Measurements from ENCODE around the gene GPATCH3. TPM values are rescaled to one million over a fixed set of nuclear protein-coding genes. Genes with fewer than 3 reads are reported as not detected.

GPATCH3 gene
- total RNA-seq, 6 experiments from 2014 or later, result 8.6 to 12.0 (median 10.2) TPM

DNA sequence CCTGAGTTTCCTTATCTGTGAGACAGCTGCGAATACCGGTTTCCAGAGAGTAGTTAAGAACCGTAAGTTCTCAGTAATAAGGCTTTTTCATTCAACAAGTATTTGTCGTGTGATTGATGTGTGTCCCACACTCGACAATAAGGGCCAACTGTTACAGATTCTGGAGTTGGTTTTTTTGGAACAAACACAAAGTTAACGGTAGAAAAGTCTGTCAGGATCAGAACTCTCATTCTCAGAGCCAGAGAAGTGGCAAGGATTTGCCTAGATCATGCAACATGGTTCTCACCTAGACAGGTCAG is 22.1 kb upstream of the GPATCH3 start:
- no peak for DNase-seq
- TF ChIP-seq, protein P1, sequence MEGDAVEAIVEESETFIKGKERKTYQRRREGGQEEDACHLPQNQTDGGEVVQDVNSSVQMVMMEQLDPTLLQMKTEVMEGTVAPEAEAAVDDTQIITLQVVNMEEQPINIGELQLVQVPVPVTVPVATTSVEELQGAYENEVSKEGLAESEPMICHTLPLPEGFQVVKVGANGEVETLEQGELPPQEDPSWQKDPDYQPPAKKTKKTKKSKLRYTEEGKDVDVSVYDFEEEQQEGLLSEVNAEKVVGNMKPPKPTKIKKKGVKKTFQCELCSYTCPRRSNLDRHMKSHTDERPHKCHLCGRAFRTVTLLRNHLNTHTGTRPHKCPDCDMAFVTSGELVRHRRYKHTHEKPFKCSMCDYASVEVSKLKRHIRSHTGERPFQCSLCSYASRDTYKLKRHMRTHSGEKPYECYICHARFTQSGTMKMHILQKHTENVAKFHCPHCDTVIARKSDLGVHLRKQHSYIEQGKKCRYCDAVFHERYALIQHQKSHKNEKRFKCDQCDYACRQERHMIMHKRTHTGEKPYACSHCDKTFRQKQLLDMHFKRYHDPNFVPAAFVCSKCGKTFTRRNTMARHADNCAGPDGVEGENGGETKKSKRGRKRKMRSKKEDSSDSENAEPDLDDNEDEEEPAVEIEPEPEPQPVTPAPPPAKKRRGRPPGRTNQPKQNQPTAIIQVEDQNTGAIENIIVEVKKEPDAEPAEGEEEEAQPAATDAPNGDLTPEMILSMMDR (IDR thresholded peaks at IDR 0.05), result no peak
- Mint-ChIP-seq H3K27ac (peak overlapping the region; percentile 97), H3K36me3 (ENCODE audit: low read depth) (peaks cover 35% of the 10 kb centered on the region), H3K27me3 (ENCODE audit: insufficient read depth) (peaks cover 9% of the 10 kb centered on the region), H3K4me1 (ENCODE audit: low read depth) (peaks cover 41% of the 10 kb centered on the region), H3K4me3 (peak overlapping the region; percentile 97), H3K9me3 (no peaks in the 10 kb centered on the region)

DNA sequence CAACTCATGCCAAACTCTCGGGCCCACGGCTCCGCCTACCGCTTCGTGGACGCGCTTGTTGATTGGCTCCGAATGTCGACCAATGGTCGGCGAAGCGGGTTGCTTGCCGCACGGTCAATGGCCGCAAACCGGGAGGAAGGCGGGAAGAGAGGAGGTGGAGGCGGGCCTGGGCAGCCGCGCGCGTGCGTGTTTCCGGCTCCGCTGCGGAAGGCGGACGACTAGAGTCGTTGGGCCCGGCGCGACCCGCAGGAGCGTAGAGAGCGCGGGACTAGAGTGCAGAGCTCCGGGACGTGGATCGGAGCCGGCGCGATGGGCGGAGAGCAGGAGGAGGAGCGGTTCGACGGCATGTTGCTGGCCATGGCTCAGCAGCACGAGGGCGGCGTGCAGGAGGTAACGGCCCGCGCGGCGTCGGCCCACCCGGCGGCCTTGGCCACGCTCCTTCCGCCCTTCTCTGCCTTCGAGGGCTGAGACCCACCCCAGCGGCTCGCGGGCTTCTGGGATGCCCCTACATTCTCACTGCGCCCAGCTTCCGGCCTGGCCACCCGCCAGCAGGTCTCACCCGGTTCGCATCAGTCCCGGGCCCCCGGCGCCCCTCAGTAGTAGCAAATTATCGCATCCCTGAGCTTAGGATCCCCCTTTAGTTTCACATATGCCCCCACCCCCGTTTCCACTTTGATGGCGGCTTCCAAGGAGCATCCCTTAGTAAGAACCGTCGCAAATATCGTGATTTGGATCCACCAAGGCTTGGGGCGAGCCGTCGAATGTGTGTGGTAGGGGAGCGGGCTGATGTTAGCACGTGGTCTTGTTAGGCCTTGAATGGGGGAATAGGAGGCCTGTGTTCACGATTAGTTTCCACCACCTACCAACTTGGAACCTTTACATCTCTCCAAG is 21.5 kb upstream of the GPATCH3 start, which contains the start of gene NUDC:
NUDC (plus strand) TSS at position 204 of the 891 bp plus-strand sequence; CDS start at position 310, 106 bp downstream.
- Mint-ChIP-seq H3K4me3 (peak within 1 kb of the TSS; percentile 97), H3K4me1 (ENCODE audit: low read depth) (peaks cover 37% of the 10 kb centered on the region), H3K27ac (peak within 1 kb of the TSS; percentile 97), H3K36me3 (ENCODE audit: low read depth) (peaks cover 30% of the 10 kb centered on the region), H3K9me3 (no peaks in the 10 kb centered on the region), H3K27me3 (ENCODE audit: insufficient read depth) (peaks cover 9% of the 10 kb centered on the region)
- peak; percentile 98 for DNase-seq
- TF ChIP-seq, protein P1 (IDR thresholded peaks at IDR 0.05), result no peak

DNA sequence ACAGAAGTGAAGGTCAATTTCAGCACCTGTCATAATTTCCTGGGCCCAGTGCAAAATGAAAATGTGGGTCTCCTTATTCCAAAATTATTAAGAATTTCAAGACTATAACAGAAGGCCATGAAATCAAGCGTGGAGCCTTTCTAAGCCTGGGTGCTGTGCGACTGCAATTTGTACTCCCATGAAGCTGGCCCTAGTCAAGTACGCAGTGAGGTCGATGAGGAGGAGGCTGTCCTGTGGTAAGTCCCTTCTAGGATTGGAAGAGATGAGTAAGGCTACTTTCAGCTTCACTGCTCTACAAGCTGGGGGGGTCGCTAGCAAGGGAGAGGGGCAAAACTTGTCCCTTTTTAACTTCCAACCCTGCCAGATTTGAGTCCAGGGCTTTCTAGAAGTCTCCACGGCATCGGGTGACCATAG is 20.9 kb upstream of the GPATCH3 start:
- peaks cover 9% of the 10 kb centered on the region for H3K27me3 Mint-ChIP-seq (ENCODE audit: insufficient read depth)
- peaks cover 25% of the 10 kb centered on the region; the same call in 1 of the 2 replicates for H3K36me3 Mint-ChIP-seq (ENCODE audit: low read depth)
- H3K4me1 Mint-ChIP-seq (ENCODE audit: low read depth), result peaks cover 36% of the 10 kb centered on the region
- no peak for DNase-seq
- H3K9me3 Mint-ChIP-seq, result no peaks in the 10 kb centered on the region
- H3K4me3 Mint-ChIP-seq, result peak overlapping the region; percentile 97
- peak overlapping the region; percentile 97 for H3K27ac Mint-ChIP-seq
- TF ChIP-seq, protein P1 (IDR thresholded peaks at IDR 0.05), result no peak

- H3K27me3 Mint-ChIP-seq (ENCODE audit: insufficient read depth), result peaks cover 9% of the 10 kb centered on the region
- no peak for DNase-seq
- H3K9me3 Mint-ChIP-seq, result no peaks in the 10 kb centered on the region
- H3K36me3 Mint-ChIP-seq (ENCODE audit: low read depth), result no peaks in the 10 kb centered on the region
- H3K4me1 Mint-ChIP-seq (ENCODE audit: low read depth), result peaks cover 3% of the 10 kb centered on the region
- no peak overlapping the region for H3K27ac Mint-ChIP-seq
- TF ChIP-seq, protein P1 (IDR thresholded peaks at IDR 0.05), result no peak
- H3K4me3 Mint-ChIP-seq, result no peak overlapping the region
Measured at GRCh38 chr1:26915204-26915842, 15.1 kb upstream of the GPATCH3 start.

- no peak for DNase-seq
- Mint-ChIP-seq H3K27ac (no peak within 1 kb of the TSS), H3K4me1 (ENCODE audit: low read depth) (no peaks in the 10 kb centered on the region), H3K27me3 (ENCODE audit: insufficient read depth) (peaks cover 12% of the 10 kb centered on the region), H3K36me3 (ENCODE audit: low read depth) (no peaks in the 10 kb centered on the region), H3K9me3 (no peaks in the 10 kb centered on the region), H3K4me3 (no peak within 1 kb of the TSS)
- TF ChIP-seq, protein P1 (IDR thresholded peaks at IDR 0.05), result no peak
Measured at GRCh38 chr1:26913754-26914619, 13.7 kb upstream of the GPATCH3 start, which contains the start of gene NR0B2. Gene NR0B2, minus strand, starts transcription at chr1:26913975. Its CDS starts 35 bp downstream, at chr1:26913940.

Measured in HFFc6 (cell line).